ENCODE results near the gene BICC1.

The BICC1 gene

GRCh38 chr10:58754469-58755339 is 242.0 kb downstream of the BICC1 start:
- in situ Hi-C loops (cut with MboI; ENCODE audit: low pct_unique_long_range_greater_than_20kb, low sequenced_read_pairs), result no loop called here
- DNase-seq, result no peak

GRCh38 chr10:58755340-58755610 is 242.6 kb downstream of the BICC1 start:
- no peak for DNase-seq
- in situ Hi-C loops (cut with MboI; ENCODE audit: low pct_unique_long_range_greater_than_20kb, low sequenced_read_pairs), result no loop called here

GRCh38 chr10:58755677-58756076 is 243.0 kb downstream of the BICC1 start:
- in situ Hi-C loops (cut with MboI; ENCODE audit: low pct_unique_long_range_greater_than_20kb, low sequenced_read_pairs), result no loop called here
- DNase-seq, result no peak

GRCh38 chr10:58756130-58756719 is 243.6 kb downstream of the BICC1 start:
- in situ Hi-C loops (cut with MboI; ENCODE audit: low pct_unique_long_range_greater_than_20kb, low sequenced_read_pairs), result no loop called here
- no peak for DNase-seq

- in situ Hi-C loops (cut with MboI; ENCODE audit: low pct_unique_long_range_greater_than_20kb, low sequenced_read_pairs), result no loop called here
- no peak for DNase-seq
Observed at GRCh38 chr10:58757352-58758065, 244.8 kb downstream of the BICC1 start.

- in situ Hi-C loops (cut with MboI; ENCODE audit: low pct_unique_long_range_greater_than_20kb, low sequenced_read_pairs), result no loop called here
- DNase-seq, result no peak
Observed at GRCh38 chr10:58758321-58758720, 245.6 kb downstream of the BICC1 start.

GRCh38 chr10:58764087-58764747 is 251.5 kb downstream of the BICC1 start:
- no peak for DNase-seq
- in situ Hi-C loops (cut with MboI; ENCODE audit: low pct_unique_long_range_greater_than_20kb, low sequenced_read_pairs), result no loop called here

- no peak for DNase-seq
- in situ Hi-C loops (cut with MboI; ENCODE audit: low pct_unique_long_range_greater_than_20kb, low sequenced_read_pairs), result no loop called here
Observed at GRCh38 chr10:58765910-58766309, 253.2 kb downstream of the BICC1 start.

- no peak for DNase-seq
Observed at GRCh38 chr10:58767652-58768051, 255.0 kb downstream of the BICC1 start.

GRCh38 chr10:58771863-58772262 is 259.2 kb downstream of the BICC1 start:
- in situ Hi-C loops (cut with MboI; ENCODE audit: low pct_unique_long_range_greater_than_20kb, low sequenced_read_pairs), result no loop called here
- no peak for DNase-seq

More at GRCh38 chr10:58767652-58768051, 255.0 kb downstream of the BICC1 start:
- in situ Hi-C loops (cut with MboI; ENCODE audit: low pct_unique_long_range_greater_than_20kb, low sequenced_read_pairs), result no loop called here

GRCh38 chr10:58772758-58773157 is 260.1 kb downstream of the BICC1 start:
- in situ Hi-C loops (cut with MboI; ENCODE audit: low pct_unique_long_range_greater_than_20kb, low sequenced_read_pairs), result no loop called here
- DNase-seq, result no peak

- no peak for DNase-seq
- in situ Hi-C loops (cut with MboI; ENCODE audit: low pct_unique_long_range_greater_than_20kb, low sequenced_read_pairs), result no loop called here
Observed at GRCh38 chr10:58773341-58773740, 260.7 kb downstream of the BICC1 start.

- DNase-seq, result no peak
- in situ Hi-C loops (cut with MboI; ENCODE audit: low pct_unique_long_range_greater_than_20kb, low sequenced_read_pairs), result no loop called here
Observed at GRCh38 chr10:58773944-58774343, 261.3 kb downstream of the BICC1 start.

- in situ Hi-C loops (cut with MboI; ENCODE audit: low pct_unique_long_range_greater_than_20kb, low sequenced_read_pairs), result no loop called here
- no peak for DNase-seq
Observed at GRCh38 chr10:58775960-58776567, 263.4 kb downstream of the BICC1 start.

- in situ Hi-C loops (cut with MboI; ENCODE audit: low pct_unique_long_range_greater_than_20kb, low sequenced_read_pairs), result no loop called here
Observed at GRCh38 chr10:58776568-58777318, 264.1 kb downstream of the BICC1 start.

GRCh38 chr10:58778966-58779365 is 266.3 kb downstream of the BICC1 start:
- DNase-seq, result no peak
- in situ Hi-C loops (cut with MboI; ENCODE audit: low pct_unique_long_range_greater_than_20kb, low sequenced_read_pairs), result no loop called here

More at GRCh38 chr10:58776568-58777318, 264.1 kb downstream of the BICC1 start:
- DNase-seq, result no peak

- DNase-seq, result no peak
- in situ Hi-C loops (cut with MboI; ENCODE audit: low pct_unique_long_range_greater_than_20kb, low sequenced_read_pairs), result no loop called here
Observed at GRCh38 chr10:58779594-58779993, 266.9 kb downstream of the BICC1 start.

GRCh38 chr10:58780476-58780875 is 267.8 kb downstream of the BICC1 start:
- DNase-seq, result no peak
- in situ Hi-C loops (cut with MboI; ENCODE audit: low pct_unique_long_range_greater_than_20kb, low sequenced_read_pairs), result no loop called here
